H1 (cell line): Measurements from ENCODE around the gene SCD. TPM values are rescaled to one million over a fixed set of nuclear protein-coding genes. Genes with fewer than 3 reads are reported as not detected.
A peak's percentile ranks its signal among the peaks of the same experiment; 100 is the strongest.

Experiments
- CTCF ChIA-PET: fragments of 300-600 bp; sonication (Branson Sonifier 250); formaldehyde crosslinking; loops from one replicate; lab custom pipeline; 2021; ENCODE audit not compliant: partially characterized antibody; lab: Charles Lee
- POLR2A ChIA-PET: fragments of 300-600 bp; sonication (Branson Sonifier 250); formaldehyde crosslinking; loops from one replicate; lab custom pipeline; 2021; ENCODE audit warnings: inconsistent platforms; ENCODE audit not compliant: partially characterized antibody; lab: Charles Lee
- DNase-seq, 2 experiments: peaks; one replicate each; pipeline versions ENCODE4 v3.0.0 to v3.0.0-alpha.2; 2010 to 2022; ENCODE audit warnings: low spot score in 2 of 2, low read depth in 1 of 2, mixed read lengths in 1 of 2
- FAIRE-seq: peaks from 2 replicates; lab custom pipeline; 2011; peaks lifted over from hg19 to GRCh38; lab: Jason Lieb, UNC
- H2AFZ ChIP-seq: 2 replicates; pipeline ENCODE4 v1.8.1; 2012; ENCODE audit warnings: low read length, inconsistent platforms
- H2AK5ac ChIP-seq: 2 replicates; pipeline ENCODE4 v1.6.1; 2013; ENCODE audit warnings: low read depth, low read length
- H2BK120ac ChIP-seq: replicated peaks from 2 replicates; pipeline ENCODE3; 2013; ENCODE audit warnings: low read depth, low read length, inconsistent platforms
- H2BK12ac ChIP-seq: 2 replicates; pipeline ENCODE4 v1.6.1; 2013; ENCODE audit warnings: low read depth, low read length
- H2BK15ac ChIP-seq: 2 replicates; pipeline ENCODE4 v1.6.1; 2013; ENCODE audit warnings: low read length
- H2BK20ac ChIP-seq: 2 replicates; pipeline ENCODE4 v1.6.1; 2013; ENCODE audit warnings: low read length
- H2BK5ac ChIP-seq: 2 replicates; pipeline ENCODE4 v1.6.1; 2013; ENCODE audit warnings: low read depth, low read length
- H3K14ac ChIP-seq: 2 replicates; pipeline ENCODE4 v1.6.1; 2013; ENCODE audit warnings: inconsistent platforms; ENCODE audit not compliant: insufficient read length
- H3K18ac ChIP-seq: 2 replicates; pipeline ENCODE4 v1.6.1; 2013; ENCODE audit warnings: low read length; ENCODE audit errors: extremely low read depth
- H3K23ac ChIP-seq: 2 replicates; pipeline ENCODE4 v1.6.1; 2013; ENCODE audit warnings: inconsistent platforms; ENCODE audit not compliant: insufficient read length
- H3K23me2 ChIP-seq: 2 replicates; pipeline ENCODE4 v1.6.1; 2013; ENCODE audit warnings: low read depth, low read length
- H3K27ac ChIP-seq: 2 replicates; pipeline ENCODE4 v1.6.1; 2011; ENCODE audit warnings: low read depth, low read length, inconsistent platforms
- H3K27me3 ChIP-seq, 4 experiments: replicated peaks in 1 of 4; 1 replicate in 1 of 4; 2 replicates in 3 of 4; pipeline versions ENCODE4 v1.6.1 to v1.8.1; 2011 to 2013; ENCODE audit warnings: low read length in 3 of 4, mild to moderate bottlenecking in 3 of 4, inconsistent platforms in 2 of 4, mixed read lengths in 2 of 4, moderate library complexity in 1 of 4; ENCODE audit not compliant: control insufficient read depth in 3 of 4, insufficient read depth in 3 of 4; ENCODE audit errors: extremely low read depth in 1 of 4
- H3K36me3 ChIP-seq, 4 experiments: 2 replicates each; pipeline versions ENCODE4 v1.6.1 to v1.8.1; 2011 to 2013; ENCODE audit warnings: mild to moderate bottlenecking in 4 of 4, low read length in 3 of 4, moderate library complexity in 2 of 4, control low read depth in 1 of 4, inconsistent platforms in 1 of 4; ENCODE audit not compliant: insufficient read depth in 4 of 4, control insufficient read depth in 2 of 4
- H3K4ac ChIP-seq: replicated peaks from 2 replicates; pipeline ENCODE3; 2013; ENCODE audit warnings: low read length, low read depth, mixed read lengths, inconsistent platforms; ENCODE audit not compliant: insufficient read length
- H3K4me1 ChIP-seq, 4 experiments: replicated peaks in 1 of 4; 1 replicate in 1 of 4; 2 replicates in 3 of 4; pipeline versions ENCODE4 v1.6.1 to v1.8.1; 2011 to 2013; ENCODE audit warnings: low read length in 3 of 4, inconsistent platforms in 2 of 4, mixed read lengths in 1 of 4; ENCODE audit not compliant: insufficient read depth in 4 of 4, control insufficient read depth in 3 of 4
- H3K4me2 ChIP-seq, 2 experiments: 2 replicates each; pipeline versions ENCODE4 v1.6.1 to v1.8.1; 2011 to 2013; ENCODE audit warnings: low read depth in 2 of 2, low read length in 2 of 2, control low read depth in 1 of 2, inconsistent platforms in 1 of 2, mild to moderate bottlenecking in 1 of 2; ENCODE audit not compliant: insufficient read depth in 1 of 2
- H3K4me3 ChIP-seq, 4 experiments: fragments of 200-600, 300-600 bp in 1 of 4; sonication (generic), shearing (Covaris generic), sonication (Bioruptor Twin) in 1 of 4; 2 replicates each; pipeline versions ENCODE4 v1.5.1 to v1.8.1; 2011 to 2016; ENCODE audit warnings: low read length in 4 of 4, low read depth in 3 of 4, control low read depth in 2 of 4, inconsistent platforms in 2 of 4, mild to moderate bottlenecking in 2 of 4, mixed read lengths in 1 of 4, moderate library complexity in 1 of 4; ENCODE audit not compliant: insufficient read depth in 2 of 4; ENCODE audit errors: extremely low read depth in 1 of 4
- H3K56ac ChIP-seq: replicated peaks from 2 replicates; pipeline ENCODE3; 2013; ENCODE audit warnings: low read depth, mild to moderate bottlenecking, mixed read lengths, low read length, inconsistent platforms; ENCODE audit not compliant: insufficient read length
- H3K79me1 ChIP-seq: 2 replicates; pipeline ENCODE4 v1.6.1; 2013; ENCODE audit warnings: low read depth, low read length, control low read depth
- H3K79me2 ChIP-seq, 2 experiments: 2 replicates each; pipeline versions ENCODE4 v1.6.1 to v1.8.1; 2012 to 2013; ENCODE audit warnings: low read length in 2 of 2, mild to moderate bottlenecking in 2 of 2, inconsistent platforms in 1 of 2; ENCODE audit not compliant: insufficient read depth in 2 of 2, control insufficient read depth in 1 of 2
- H3K9ac ChIP-seq, 4 experiments: replicated peaks in 1 of 4; 1 replicate in 1 of 4; 2 replicates in 3 of 4; pipeline versions ENCODE4 v1.6.1 to v1.8.1; 2011 to 2013; ENCODE audit warnings: low read depth in 3 of 4, low read length in 3 of 4, control low read depth in 2 of 4, mild to moderate bottlenecking in 2 of 4, moderate library complexity in 2 of 4, inconsistent platforms in 1 of 4; ENCODE audit errors: extremely low read depth in 1 of 4
- H3K9me3 ChIP-seq, 2 experiments: 2 replicates each; pipeline versions ENCODE4 v1.6.1 to v1.8.1; 2012 to 2013; ENCODE audit warnings: mild to moderate bottlenecking in 2 of 2, moderate library complexity in 2 of 2, control low read depth in 1 of 2, inconsistent platforms in 1 of 2, low read depth in 1 of 2, low read length in 1 of 2, mixed read lengths in 1 of 2; ENCODE audit not compliant: insufficient read depth in 2 of 2
- H4K20me1 ChIP-seq, 2 experiments: replicated peaks in 1 of 2; 2 replicates each; pipeline versions ENCODE3 to v1.8.1; 2011 to 2013; ENCODE audit warnings: inconsistent platforms in 2 of 2, low read length in 2 of 2, mild to moderate bottlenecking in 1 of 2; ENCODE audit not compliant: insufficient read depth in 2 of 2, control insufficient read depth in 1 of 2
- H4K5ac ChIP-seq: 2 replicates; pipeline ENCODE4 v1.6.1; 2013; ENCODE audit warnings: low read length, low read depth, mixed read lengths, inconsistent platforms; ENCODE audit not compliant: insufficient read length
- H4K8ac ChIP-seq: 2 replicates; pipeline ENCODE4 v1.8.0; 2013; ENCODE audit warnings: mild to moderate bottlenecking, moderate library complexity, low read length, inconsistent platforms; ENCODE audit not compliant: insufficient read depth; ENCODE audit errors: extremely low read depth
- H4K91ac ChIP-seq: replicated peaks from 2 replicates; pipeline ENCODE3; 2013; ENCODE audit warnings: low read length, mixed read lengths, inconsistent platforms; ENCODE audit not compliant: insufficient read length
- CTBP2 ChIP-seq: IDR thresholded peaks from 2 replicates; pipeline ENCODE4 v1.7.0; 2011; ENCODE audit warnings: borderline replicate concordance, mild to moderate bottlenecking, moderate library complexity, mixed read lengths, low read length; ENCODE audit not compliant: insufficient read depth, insufficient read length
- CTCF ChIP-seq, 3 experiments: IDR thresholded peaks; 1 replicate in 2 of 3; 2 replicates in 1 of 3; pipeline versions ENCODE4 v1.5.1 to v1.6.1; 2011; ENCODE audit warnings: low read length in 3 of 3, mild to moderate bottlenecking in 3 of 3, inconsistent platforms in 2 of 3, low read depth in 1 of 3, moderate library complexity in 1 of 3; ENCODE audit not compliant: insufficient read depth in 1 of 3; ENCODE audit errors: control extremely low read depth in 1 of 3
- WGBS, 2 experiments: shearing (Covaris generic) in 1 of 2; methylation state at CpG; one replicate each; pipeline versions ENCODE4 v1.1.6 to v1.1.7; 2013 to 2015; ENCODE audit warnings: low lambda C conversion rate in 2 of 2, mixed read lengths in 2 of 2, inconsistent platforms in 1 of 2, low coverage in 1 of 2, missing lambda C conversion rate in 1 of 2; ENCODE audit not compliant: insufficient replicate concordance in 2 of 2, insufficient coverage in 1 of 2, insufficient read length in 1 of 2; ENCODE audit errors: extremely low coverage in 1 of 2, missing lambda C conversion rate in 1 of 2; 5-methylcytosine and 5-hydroxymethylcytosine counted together
- polyA plus RNA-seq, 7 experiments: library from polyadenylated mRNA; depleted of rRNA in 3 of 7; stranded (reverse) in 5 of 7; unstranded in 2 of 7; fragments of >200 nt in 5 of 7; fragments of 200-250 nt in 2 of 7; gene quantifications; 1 replicate in 5 of 7; 2 replicates in 1 of 7; 4 replicates in 1 of 7; pipeline versions ENCODE4 v1.2.1 to v1.2.3, GENCODE V29; 2011 to 2013; ENCODE audit warnings: missing spikeins in 2 of 7, mixed read lengths in 2 of 7
- total RNA-seq: library from RNA; stranded (reverse); fragmentation: NEBNext Ultra II Directional; extraction: Animal tissue kit (Norgen Biotek cat#: 25700); gene quantifications from 2 replicates; pipeline ENCODE4 v1.2.1, GENCODE V29; 2021

The SCD gene
- total and polyA plus RNA-seq, 2 of the 8 experiments (the other 6 are each of a cell fraction or from before 2014, with no cell fraction given): 397 to 621 TPM

- peak overlapping the region; percentile 85 to 95 (median 90) for H3K4me3 ChIP-seq
- peak overlapping the region; percentile 19 for H3K4ac ChIP-seq
- no peak overlapping the region for H3K23ac ChIP-seq
- no peak overlapping the region for H2AFZ ChIP-seq
- H4K20me1 ChIP-seq: peaks cover 26 to 47% of the 10 kb centered on the region in 2 experiments
- no peaks in the 10 kb centered on the region for H3K27me3 ChIP-seq
- H2AK5ac ChIP-seq: no peak overlapping the region
- H3K9me3 ChIP-seq: no peaks in the 10 kb centered on the region
- H3K27ac ChIP-seq: no peak overlapping the region
- no peak overlapping the region for H3K18ac ChIP-seq
- H4K8ac ChIP-seq: no peak overlapping the region
- DNase-seq: no peak
- H4K91ac ChIP-seq: no peak overlapping the region
- H3K79me1 ChIP-seq: peaks cover 13% of the 10 kb centered on the region
- H2BK20ac ChIP-seq: no peak overlapping the region
- no peak overlapping the region for H2BK15ac ChIP-seq
- FAIRE-seq: no peak
- H2BK120ac ChIP-seq: no peak overlapping the region
- no peak overlapping the region for H3K14ac ChIP-seq
- no peak for TF ChIP-seq CTCF (IDR thresholded peaks at IDR 0.05; ENCODE audit: control extremely low read depth in 1 of 3, insufficient read depth in 1 of 3, low read depth in 1 of 3, low read length in 3 of 3)
- no peak for TF ChIP-seq CTBP2
- peaks cover 19% of the 10 kb centered on the region for H3K23me2 ChIP-seq
- CTCF ChIA-PET: interaction anchor here (1.1 to 21.7 kb wide), 14 partner anchors 11 to 530 kb away, joined by 3 to 226 read pairs (median 4); partner anchors contain the start of gene BLOC1S2
- no peak overlapping the region for H4K5ac ChIP-seq
- H3K56ac ChIP-seq: peak overlapping the region; percentile 5
- peak overlapping the region; percentile 95; the same call in 1 of the 2 replicates for H2BK5ac ChIP-seq
- H3K36me3 ChIP-seq: peaks cover 38 to 56% (median 50%) of the 10 kb centered on the region in 4 experiments
- H2BK12ac ChIP-seq: no peak overlapping the region
- H3K9ac ChIP-seq: peak overlapping the region; percentile 4 to 85 (median 53); a peak in 4 of 7 replicates
- WGBS, 2 experiments: 57% methylated on average over 3 of the region's 3 CpGs; no CpG with 5 or more reads in 1 of the 2 experiments
- POLR2A ChIA-PET: interaction anchor here (5.7 to 9.6 kb wide), 4 partner anchors 12 to 26 kb away, joined by 45 to 103 read pairs (median 68); no protein-coding TSS in a partner anchor
- peak overlapping the region; percentile 85 to 97 for H3K4me2 ChIP-seq
- peaks cover 7 to 28% (median 20%) of the 10 kb centered on the region in 4 experiments for H3K4me1 ChIP-seq
- peaks cover 32 to 68% of the 10 kb centered on the region in 2 experiments for H3K79me2 ChIP-seq
These were observed 1.4 kb downstream of the SCD start for GRCh38 chr10:100348389-100348927.
